Activated T-helper 2 cell treated with anti-CD3 and anti-CD28 coated beads, Interferon-gamma antibody, Interleukin-2, Interleukin-4, amounts not matched to agents 10 μg/mL and 5 μg/mL and 100 μg/mL, durations not matched to agents 14 hours and 24 hours and 36 hours (primary cell): ENCODE results near the gene KCTD12. TPM values are rescaled to one million over a fixed set of nuclear protein-coding genes. Genes with fewer than 3 reads are reported as not detected.

Experiments used
- DNase-seq: peaks from one replicate; pipeline ENCODE4 v3.0.0; 2021; ENCODE audit warnings: low spot score
- H3K27ac Mint-ChIP-seq: one replicate; pipeline ENCODE4 v1.8.0; 2021; ENCODE audit warnings: mixed read lengths
- H3K27me3 Mint-ChIP-seq: one replicate; pipeline ENCODE4 v1.8.0; 2021; ENCODE audit warnings: low read depth, mixed read lengths
- H3K36me3 Mint-ChIP-seq: one replicate; pipeline ENCODE4 v1.8.0; 2021; ENCODE audit warnings: low read depth, mixed read lengths
- H3K4me1 Mint-ChIP-seq: one replicate; pipeline ENCODE4 v1.8.0; 2021; ENCODE audit warnings: low read depth, mixed read lengths
- H3K4me3 Mint-ChIP-seq: one replicate; pipeline ENCODE4 v1.8.0; 2021; ENCODE audit warnings: low read depth, mild to moderate bottlenecking, moderate library complexity, mixed read lengths
- H3K9me3 Mint-ChIP-seq: one replicate; pipeline ENCODE4 v1.8.0; 2021; ENCODE audit warnings: mixed read lengths
- intact Hi-C: fragments of 100-400 bp; cut with micrococcal nuclease; formaldehyde crosslinking; loops from one replicate; pipeline ENCODE4 v1.15.1; 2023
- total RNA-seq: library from RNA; stranded (reverse); gene quantifications from 2 replicates; pipeline ENCODE4 v1.2.3, GENCODE V29; 2022

The KCTD12 gene
- total RNA-seq, 1 donor from 2014 or later: 12.7 TPM

- Mint-ChIP-seq H3K36me3 (no peaks in the 10 kb centered on the region), H3K4me3 (no peak overlapping the region), H3K27me3 (peaks cover 14% of the 10 kb centered on the region), H3K9me3 (no peaks in the 10 kb centered on the region), H3K4me1 (no peaks in the 10 kb centered on the region), H3K27ac (no peak overlapping the region)
- intact Hi-C loops: no loop called here
- no peak for DNase-seq
Measured at GRCh38 chr13:76846363-76846762, 39.8 kb downstream of the KCTD12 start.

- H3K4me1 Mint-ChIP-seq: no peaks in the 10 kb centered on the region
- intact Hi-C loops: no loop called here
- no peak overlapping the region for H3K4me3 Mint-ChIP-seq
- H3K27me3 Mint-ChIP-seq: peaks cover 14% of the 10 kb centered on the region
- no peak for DNase-seq
- H3K27ac Mint-ChIP-seq: no peak overlapping the region
- H3K36me3 Mint-ChIP-seq: no peaks in the 10 kb centered on the region
- no peaks in the 10 kb centered on the region for H3K9me3 Mint-ChIP-seq
Measured at GRCh38 chr13:76845865-76846264, 40.3 kb downstream of the KCTD12 start.

- H3K27me3 Mint-ChIP-seq: peaks cover 14% of the 10 kb centered on the region
- no peak overlapping the region for H3K4me3 Mint-ChIP-seq
- DNase-seq: no peak
- no peaks in the 10 kb centered on the region for H3K9me3 Mint-ChIP-seq
- intact Hi-C loops: no loop called here
- H3K36me3 Mint-ChIP-seq: no peaks in the 10 kb centered on the region
- no peak overlapping the region for H3K27ac Mint-ChIP-seq
- no peaks in the 10 kb centered on the region for H3K4me1 Mint-ChIP-seq
Measured at GRCh38 chr13:76845367-76845766, 40.8 kb downstream of the KCTD12 start.

DNA sequence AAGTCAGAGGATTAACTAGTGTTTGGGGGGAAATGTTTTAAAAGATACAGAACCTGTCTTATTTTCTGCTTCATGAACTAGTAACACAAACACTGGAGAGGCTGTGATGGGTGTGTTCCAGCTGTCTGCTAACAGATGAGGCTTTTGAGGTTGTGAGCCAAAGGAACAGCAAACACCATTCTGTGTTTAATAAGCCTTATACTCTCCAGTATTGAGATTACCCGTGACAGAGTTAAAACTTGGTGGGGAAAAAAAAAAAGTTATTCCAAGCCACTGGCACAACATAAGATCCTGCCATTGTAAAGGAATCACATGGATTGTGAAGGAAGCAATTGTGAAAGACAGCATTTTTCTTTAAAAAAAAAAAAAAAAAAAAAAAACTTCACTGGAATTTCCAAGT lies 48.4 kb downstream of the KCTD12 start:
- H3K4me3 Mint-ChIP-seq: no peak overlapping the region
- no peak for DNase-seq
- H3K27ac Mint-ChIP-seq: no peak overlapping the region
- H3K9me3 Mint-ChIP-seq: no peaks in the 10 kb centered on the region
- H3K4me1 Mint-ChIP-seq: no peaks in the 10 kb centered on the region
- peaks cover 10% of the 10 kb centered on the region for H3K27me3 Mint-ChIP-seq
- intact Hi-C loops: no loop called here
- no peaks in the 10 kb centered on the region for H3K36me3 Mint-ChIP-seq

- H3K27me3 Mint-ChIP-seq: peaks cover 8% of the 10 kb centered on the region
- no peaks in the 10 kb centered on the region for H3K9me3 Mint-ChIP-seq
- H3K36me3 Mint-ChIP-seq: no peaks in the 10 kb centered on the region
- no peak overlapping the region for H3K27ac Mint-ChIP-seq
- intact Hi-C loops: no loop called here
- no peak for DNase-seq
- no peaks in the 10 kb centered on the region for H3K4me1 Mint-ChIP-seq
- H3K4me3 Mint-ChIP-seq: no peak overlapping the region
Measured at GRCh38 chr13:76836311-76836710, 49.9 kb downstream of the KCTD12 start.

DNA sequence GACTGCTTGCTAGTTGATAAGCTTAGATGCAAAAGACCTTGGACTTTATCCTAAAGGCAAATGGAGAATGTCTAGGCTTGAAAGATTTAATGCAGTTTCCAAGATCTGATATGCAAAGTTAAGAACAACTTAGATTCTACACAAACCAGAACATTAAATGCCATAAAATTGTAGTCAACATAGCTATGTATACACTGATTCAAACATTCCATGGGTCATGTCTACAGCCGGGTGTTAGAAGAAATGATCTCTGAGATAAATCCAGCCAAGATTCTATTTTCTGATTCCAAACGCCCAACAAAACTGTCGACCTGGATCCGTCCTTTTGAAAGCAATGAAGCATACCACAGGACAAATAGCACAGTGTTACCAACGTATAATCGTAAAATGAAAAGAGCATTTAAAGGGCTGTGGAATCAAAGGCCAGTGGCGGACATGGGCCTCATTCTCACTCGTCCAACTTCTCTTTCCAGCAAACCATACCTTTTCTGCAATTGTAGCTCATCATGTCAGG lies 52.7 kb downstream of the KCTD12 start:
- no peaks in the 10 kb centered on the region for H3K9me3 Mint-ChIP-seq
- peaks cover 2% of the 10 kb centered on the region for H3K27me3 Mint-ChIP-seq
- DNase-seq: no peak
- no peak overlapping the region for H3K4me3 Mint-ChIP-seq
- peaks cover 2% of the 10 kb centered on the region for H3K4me1 Mint-ChIP-seq
- intact Hi-C loops: no loop called here
- H3K27ac Mint-ChIP-seq: no peak overlapping the region
- no peaks in the 10 kb centered on the region for H3K36me3 Mint-ChIP-seq

DNA sequence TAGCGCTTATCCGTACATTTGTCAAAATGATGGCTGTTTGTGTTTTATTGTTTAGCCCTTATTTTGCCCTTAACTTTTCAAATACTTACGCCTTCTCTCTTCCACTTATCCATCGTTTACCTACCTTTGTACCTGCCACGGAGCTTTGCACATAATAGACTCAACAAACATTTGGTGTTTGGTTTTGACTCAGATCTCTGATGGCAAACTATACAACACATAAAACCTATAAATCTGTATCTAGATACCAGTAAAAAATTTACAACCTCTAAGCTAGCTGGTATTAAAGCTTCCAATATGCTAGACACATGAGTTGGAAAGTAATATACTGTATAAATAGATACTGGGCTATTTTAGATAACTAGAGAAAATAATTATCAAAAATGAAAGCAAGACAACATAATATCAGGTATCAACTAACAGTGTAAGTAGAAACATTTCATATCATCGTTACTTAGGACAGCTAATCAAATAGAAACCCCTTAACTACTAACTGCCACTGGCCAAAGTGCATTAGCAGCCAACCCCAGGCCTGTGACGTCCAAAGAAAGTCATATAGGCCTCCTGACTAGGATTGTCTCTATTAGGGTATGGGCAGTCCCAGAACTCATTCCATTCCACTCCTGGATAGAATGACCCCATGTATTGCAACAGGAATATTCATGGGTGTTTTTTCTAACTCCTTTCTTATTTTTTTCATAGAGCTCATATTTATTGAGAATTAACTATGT lies 53.8 kb downstream of the KCTD12 start:
- intact Hi-C loops: no loop called here
- Mint-ChIP-seq H3K4me1 (peaks cover 4% of the 10 kb centered on the region), H3K27ac (no peak overlapping the region), H3K4me3 (no peak overlapping the region), H3K36me3 (no peaks in the 10 kb centered on the region), H3K27me3 (peaks cover 2% of the 10 kb centered on the region), H3K9me3 (no peaks in the 10 kb centered on the region)
- DNase-seq: no peak

GRCh38 chr13:76830805-76831204 lies 55.4 kb downstream of the KCTD12 start:
- Mint-ChIP-seq H3K27me3 (no peaks in the 10 kb centered on the region), H3K4me1 (peaks cover 4% of the 10 kb centered on the region), H3K4me3 (no peak overlapping the region), H3K9me3 (no peaks in the 10 kb centered on the region), H3K36me3 (no peaks in the 10 kb centered on the region), H3K27ac (no peak overlapping the region)
- intact Hi-C loops: no loop called here
- DNase-seq: no peak

Other genes with a start within 250 kb of the KCTD12 start
- gene ACOD1, start 62.1 kb upstream of the KCTD12 start, total RNA-seq: not detected in 2 replicates
- 13.5 and 15.8 TPM in 2 replicates for gene CLN5, start 105.7 kb upstream of the KCTD12 start, total RNA-seq
- 38.2 and 44.4 TPM in 2 replicates for gene FBXL3, start 140.8 kb upstream of the KCTD12 start, total RNA-seq